Stimulated activated CD8-positive, alpha-beta memory T cell treated with anti-CD3 and anti-CD28 coated beads, Interleukin-15, amount 100 ng/mL, for 4 hours (primary cell): ENCODE measurements around the gene DUS2.

Source experiments
- DNase-seq, 2 donors: peaks; one replicate each; pipeline ENCODE4 v3.0.0-alpha.2; 2020; ENCODE audit warnings: low read depth in 2 of 2

DUS2 gene

GRCh38 chr16:68077866-68078700 lies 55.0 kb downstream of the DUS2 start:
- DNase-seq, result no peak

GRCh38 chr16:68078701-68079375 lies 55.8 kb downstream of the DUS2 start:
- DNase-seq, result no peak

GRCh38 chr16:68079376-68079625 lies 56.2 kb downstream of the DUS2 start:
- DNase-seq, result no peak

- DNase-seq, result peak; percentile 59 to 67
Observed at GRCh38 chr16:68079626-68080344, 56.7 kb downstream of the DUS2 start.

- DNase-seq, result no peak
Observed at GRCh38 chr16:68081861-68082628, 59.0 kb downstream of the DUS2 start.

GRCh38 chr16:68082629-68083238 lies 59.6 kb downstream of the DUS2 start:
- no peak for DNase-seq

- DNase-seq, result no peak
Observed at GRCh38 chr16:68083239-68083781, 60.2 kb downstream of the DUS2 start.

GRCh38 chr16:68083861-68084503 lies 60.9 kb downstream of the DUS2 start:
- no peak for DNase-seq

GRCh38 chr16:68084504-68085258 lies 61.6 kb downstream of the DUS2 start:
- DNase-seq, result peak; percentile 66 to 78

- peak; percentile 98 to 100 for DNase-seq
Observed at GRCh38 chr16:68085259-68086071, 62.4 kb downstream of the DUS2 start, which contains the start of gene NFATC3. NFATC3 (plus strand) TSS chr16:68085370; CDS start chr16:68085682, 312 bp downstream.

GRCh38 chr16:68086336-68086841 lies 63.3 kb downstream of the DUS2 start:
- no peak for DNase-seq

GRCh38 chr16:68086860-68087268 lies 63.8 kb downstream of the DUS2 start:
- no peak for DNase-seq

- no peak for DNase-seq
Observed at GRCh38 chr16:68087688-68088087, 64.6 kb downstream of the DUS2 start.

GRCh38 chr16:68088130-68088972 lies 65.3 kb downstream of the DUS2 start:
- DNase-seq, result no peak

- DNase-seq, result no peak
Observed at GRCh38 chr16:68089067-68089466, 66.0 kb downstream of the DUS2 start.

- DNase-seq, result no peak
Observed at GRCh38 chr16:68090130-68090529, 67.0 kb downstream of the DUS2 start.

- no peak for DNase-seq
Observed at GRCh38 chr16:68090533-68090932, 67.4 kb downstream of the DUS2 start.
